Gastroesophageal sphincter (tissue), 3 donors: ENCODE results near the gene CDH23.

Experiments
- POLR2A ChIP-seq, 2 donors: fragments of 450-650 bp; IDR thresholded peaks; one replicate each; pipeline ENCODE4 v1.6.1; 2017; ENCODE audit warnings: antibody characterized with exemption in 2 of 2, mild to moderate bottlenecking in 2 of 2, moderate library complexity in 1 of 2
- POLR2AphosphoS5 ChIP-seq: sonication (generic); formaldehyde crosslinking; IDR thresholded peaks from one replicate; pipeline ENCODE4 v1.6.1; 2017; ENCODE audit warnings: antibody characterized with exemption
- TF ChIP-seq, protein P1 (sequence below), 4 experiments: fragments of 200-600 bp in 2 of 4; fragments of 450-650 bp in 2 of 4; sonication (generic) in 1 of 4; IDR thresholded peaks; one replicate each; pipeline ENCODE4 v1.5.1; 2017 to 2019; ENCODE audit warnings: antibody characterized with exemption in 4 of 4, mild to moderate bottlenecking in 2 of 4, moderate library complexity in 2 of 4

DNA sequence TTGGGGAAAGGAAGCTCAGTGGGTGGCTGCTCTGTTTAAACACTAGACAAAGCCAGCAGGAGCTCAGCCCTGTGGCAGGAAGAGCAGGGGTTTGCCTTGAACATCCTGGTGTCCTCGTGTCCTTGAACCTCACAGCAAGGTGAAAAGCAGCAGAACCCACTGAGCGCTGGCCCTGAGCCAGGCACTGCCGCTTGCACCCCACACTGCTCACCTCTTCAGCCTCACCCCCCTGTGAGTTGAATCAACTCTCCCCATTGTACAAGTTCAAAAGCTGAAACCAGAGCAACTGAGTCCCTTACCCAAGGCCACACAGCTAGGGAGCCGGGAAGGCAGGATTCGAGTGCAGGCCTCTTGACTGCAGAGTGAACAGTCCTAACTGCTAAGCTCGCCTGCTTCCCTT, 45.6 kb upstream of the CDH23 start:
- TF ChIP-seq POLR2AphosphoS5 (no peak), POLR2A (IDR thresholded peaks at IDR 0.05) (no peak)
- TF ChIP-seq, protein P1, sequence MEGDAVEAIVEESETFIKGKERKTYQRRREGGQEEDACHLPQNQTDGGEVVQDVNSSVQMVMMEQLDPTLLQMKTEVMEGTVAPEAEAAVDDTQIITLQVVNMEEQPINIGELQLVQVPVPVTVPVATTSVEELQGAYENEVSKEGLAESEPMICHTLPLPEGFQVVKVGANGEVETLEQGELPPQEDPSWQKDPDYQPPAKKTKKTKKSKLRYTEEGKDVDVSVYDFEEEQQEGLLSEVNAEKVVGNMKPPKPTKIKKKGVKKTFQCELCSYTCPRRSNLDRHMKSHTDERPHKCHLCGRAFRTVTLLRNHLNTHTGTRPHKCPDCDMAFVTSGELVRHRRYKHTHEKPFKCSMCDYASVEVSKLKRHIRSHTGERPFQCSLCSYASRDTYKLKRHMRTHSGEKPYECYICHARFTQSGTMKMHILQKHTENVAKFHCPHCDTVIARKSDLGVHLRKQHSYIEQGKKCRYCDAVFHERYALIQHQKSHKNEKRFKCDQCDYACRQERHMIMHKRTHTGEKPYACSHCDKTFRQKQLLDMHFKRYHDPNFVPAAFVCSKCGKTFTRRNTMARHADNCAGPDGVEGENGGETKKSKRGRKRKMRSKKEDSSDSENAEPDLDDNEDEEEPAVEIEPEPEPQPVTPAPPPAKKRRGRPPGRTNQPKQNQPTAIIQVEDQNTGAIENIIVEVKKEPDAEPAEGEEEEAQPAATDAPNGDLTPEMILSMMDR (IDR thresholded peaks at IDR 0.05), result no peak
